H9 (cell line): Measurements from ENCODE around the gene FBLN2. TPM values are rescaled to one million over a fixed set of nuclear protein-coding genes. Genes with fewer than 3 reads are reported as not detected.

Experiments
- DNase-seq: peaks from one replicate; pipeline ENCODE4 v3.0.0-alpha.2; 2017
- H2AFZ ChIP-seq: one replicate; pipeline ENCODE4 v1.6.1; 2013; ENCODE audit warnings: mild to moderate bottlenecking, low read length, control low read depth, moderate library complexity
- H2AK5ac ChIP-seq: 2 replicates; pipeline ENCODE4 v1.6.1; 2013; ENCODE audit warnings: low read length, control low read depth, mixed read lengths; ENCODE audit not compliant: insufficient read length
- H2BK120ac ChIP-seq: one replicate; pipeline ENCODE4 v1.6.1; 2013; ENCODE audit warnings: low read depth, mild to moderate bottlenecking, low read length, control low read depth, inconsistent platforms; ENCODE audit not compliant: poor library complexity, severe bottlenecking
- H2BK12ac ChIP-seq: 2 replicates; pipeline ENCODE4 v1.6.1; 2013; ENCODE audit warnings: low read length, control low read depth, mixed read lengths, low read depth; ENCODE audit not compliant: insufficient read length
- H2BK15ac ChIP-seq: 2 replicates; pipeline ENCODE4 v1.6.1; 2013; ENCODE audit warnings: low read depth, low read length, control low read depth
- H2BK20ac ChIP-seq: one replicate; pipeline ENCODE4 v1.6.1; 2013; ENCODE audit warnings: low read depth, mild to moderate bottlenecking, low read length, control low read depth, inconsistent platforms; ENCODE audit not compliant: poor library complexity, severe bottlenecking
- H2BK5ac ChIP-seq: 2 replicates; pipeline ENCODE4 v1.6.1; 2013; ENCODE audit warnings: low read length, control low read depth, mixed read lengths; ENCODE audit not compliant: insufficient read length
- H3K14ac ChIP-seq: 2 replicates; pipeline ENCODE4 v1.6.1; 2013; ENCODE audit warnings: low read length, control low read depth; ENCODE audit not compliant: insufficient read depth
- H3K18ac ChIP-seq: 2 replicates; pipeline ENCODE4 v1.6.1; 2013; ENCODE audit warnings: low read depth, mild to moderate bottlenecking, mixed read lengths, low read length, control low read depth; ENCODE audit not compliant: insufficient read length
- H3K23ac ChIP-seq: 2 replicates; pipeline ENCODE4 v1.6.1; 2013; ENCODE audit warnings: low read length, control low read depth, mixed read lengths, low read depth; ENCODE audit not compliant: insufficient read length
- H3K23me2 ChIP-seq: 2 replicates; pipeline ENCODE4 v1.6.1; 2013; ENCODE audit warnings: low read depth, mild to moderate bottlenecking, mixed read lengths, low read length, control low read depth; ENCODE audit not compliant: insufficient read length, poor library complexity, severe bottlenecking
- H3K27ac ChIP-seq: 2 replicates; pipeline ENCODE4 v1.5.1; 2013; ENCODE audit warnings: low read length, control low read depth, mixed read lengths, low read depth; ENCODE audit not compliant: insufficient read length
- H3K27me3 ChIP-seq: 2 replicates; pipeline ENCODE4 v1.6.1; 2013; ENCODE audit warnings: low read length, control low read depth, inconsistent platforms; ENCODE audit not compliant: insufficient read depth
- H3K4ac ChIP-seq: 2 replicates; pipeline ENCODE4 v1.6.1; 2013; ENCODE audit warnings: low read depth, mild to moderate bottlenecking, control low read depth, inconsistent platforms, low read length, moderate library complexity
- H3K4me1 ChIP-seq: 2 replicates; pipeline ENCODE4 v1.6.1; 2013; ENCODE audit warnings: low read length, control low read depth, inconsistent platforms; ENCODE audit not compliant: insufficient read depth
- H3K4me2 ChIP-seq: 2 replicates; pipeline ENCODE4 v1.6.1; 2013; ENCODE audit warnings: low read length, control low read depth, mixed read lengths; ENCODE audit not compliant: insufficient read length, insufficient read depth
- H3K56ac ChIP-seq: 2 replicates; pipeline ENCODE4 v1.6.1; 2013; ENCODE audit warnings: low read depth, mild to moderate bottlenecking, mixed read lengths, low read length, control low read depth; ENCODE audit not compliant: insufficient read length
- H3K79me1 ChIP-seq: 2 replicates; pipeline ENCODE4 v1.6.1; 2013; ENCODE audit warnings: low read depth, mild to moderate bottlenecking, moderate library complexity, low read length, control low read depth, inconsistent platforms; ENCODE audit not compliant: insufficient read depth, poor library complexity, severe bottlenecking
- H3K79me2 ChIP-seq: 2 replicates; pipeline ENCODE4 v1.6.1; 2013; ENCODE audit warnings: low read length, control low read depth, inconsistent platforms; ENCODE audit not compliant: insufficient read depth
- H3K9ac ChIP-seq: 2 replicates; pipeline ENCODE4 v1.6.1; 2013; ENCODE audit warnings: low read length, control low read depth, mixed read lengths; ENCODE audit not compliant: insufficient read length; ENCODE audit errors: extremely low read depth
- H3K9me3 ChIP-seq: one replicate; pipeline ENCODE4 v1.6.1; 2013; ENCODE audit warnings: low read depth, low read length, inconsistent platforms; ENCODE audit not compliant: control insufficient read depth
- H3T11ph ChIP-seq: one replicate; pipeline ENCODE4 v1.6.1; 2013; ENCODE audit warnings: mild to moderate bottlenecking, low read length, control low read depth, inconsistent platforms
- H4K20me1 ChIP-seq: one replicate; pipeline ENCODE4 v1.6.1; 2013; ENCODE audit not compliant: control insufficient read depth, insufficient read length, insufficient read depth
- H4K5ac ChIP-seq: 2 replicates; pipeline ENCODE4 v1.6.1; 2013; ENCODE audit warnings: low read depth, mild to moderate bottlenecking, mixed read lengths, low read length, control low read depth; ENCODE audit not compliant: insufficient read length
- H4K8ac ChIP-seq: replicated peaks from 2 replicates; pipeline ENCODE4 v1.6.1; 2013; ENCODE audit warnings: low read length, control low read depth, mixed read lengths, low read depth; ENCODE audit not compliant: insufficient read length
- H4K91ac ChIP-seq: 2 replicates; pipeline ENCODE4 v1.6.1; 2013; ENCODE audit warnings: low read depth, mild to moderate bottlenecking, moderate library complexity, mixed read lengths, low read length, control low read depth; ENCODE audit not compliant: insufficient read length
- H3K27ac Mint-ChIP-seq, 3 experiments: 2 replicates in 2 of 3; 3 replicates in 1 of 3; pipeline ENCODE4 v1.8.0; 2020 to 2021; ENCODE audit warnings: mixed read lengths in 3 of 3, mild to moderate bottlenecking in 1 of 3, moderate library complexity in 1 of 3
- H3K27me3 Mint-ChIP-seq: 2 replicates; pipeline ENCODE4 v1.8.0; 2021; ENCODE audit warnings: low read depth, mild to moderate bottlenecking, moderate library complexity, mixed read lengths
- H3K36me3 Mint-ChIP-seq, 3 experiments: 2 replicates in 2 of 3; 3 replicates in 1 of 3; pipeline ENCODE4 v1.8.0; 2020 to 2021; ENCODE audit warnings: low read depth in 3 of 3, mixed read lengths in 3 of 3; ENCODE audit not compliant: insufficient read depth in 1 of 3
- H3K4me1 Mint-ChIP-seq, 2 experiments: 2 replicates each; pipeline ENCODE4 v1.8.0; 2020; ENCODE audit warnings: mixed read lengths in 2 of 2
- H3K4me3 Mint-ChIP-seq, 2 experiments: 2 replicates in 1 of 2; 3 replicates in 1 of 2; pipeline ENCODE4 v1.8.0; 2020 to 2021; ENCODE audit warnings: mild to moderate bottlenecking in 2 of 2, mixed read lengths in 2 of 2, moderate library complexity in 1 of 2
- H3K9me3 Mint-ChIP-seq, 2 experiments: 2 replicates in 1 of 2; 3 replicates in 1 of 2; pipeline ENCODE4 v1.8.0; 2020; ENCODE audit warnings: mild to moderate bottlenecking in 2 of 2, mixed read lengths in 2 of 2, moderate library complexity in 1 of 2
- WGBS: extraction: QIAGEN DNeasy Blood & Tissue Kit; methylation state at CpG from one replicate; pipeline ENCODE4 v1.1.7; 2013; ENCODE audit warnings: missing lambda C conversion rate, low lambda C conversion rate, mixed read lengths; ENCODE audit not compliant: insufficient read length; ENCODE audit errors: extremely low coverage; 5-methylcytosine and 5-hydroxymethylcytosine counted together
- total RNA-seq: library from RNA; stranded (reverse); gene quantifications from 2 replicates; pipeline ENCODE4 v1.2.1, GENCODE V29; 2021
- TF ChIP-seq, protein P1 (sequence below): fragments of 200-600 bp; sonication (generic); conservative IDR thresholded peaks from 3 replicates; pipeline ENCODE4 v1.8.0; 2021; ENCODE audit warnings: antibody characterized with exemption, mild to moderate bottlenecking

FBLN2 gene
- total RNA-seq, 1 experiment from 2014 or later = 11.8 TPM

DNA sequence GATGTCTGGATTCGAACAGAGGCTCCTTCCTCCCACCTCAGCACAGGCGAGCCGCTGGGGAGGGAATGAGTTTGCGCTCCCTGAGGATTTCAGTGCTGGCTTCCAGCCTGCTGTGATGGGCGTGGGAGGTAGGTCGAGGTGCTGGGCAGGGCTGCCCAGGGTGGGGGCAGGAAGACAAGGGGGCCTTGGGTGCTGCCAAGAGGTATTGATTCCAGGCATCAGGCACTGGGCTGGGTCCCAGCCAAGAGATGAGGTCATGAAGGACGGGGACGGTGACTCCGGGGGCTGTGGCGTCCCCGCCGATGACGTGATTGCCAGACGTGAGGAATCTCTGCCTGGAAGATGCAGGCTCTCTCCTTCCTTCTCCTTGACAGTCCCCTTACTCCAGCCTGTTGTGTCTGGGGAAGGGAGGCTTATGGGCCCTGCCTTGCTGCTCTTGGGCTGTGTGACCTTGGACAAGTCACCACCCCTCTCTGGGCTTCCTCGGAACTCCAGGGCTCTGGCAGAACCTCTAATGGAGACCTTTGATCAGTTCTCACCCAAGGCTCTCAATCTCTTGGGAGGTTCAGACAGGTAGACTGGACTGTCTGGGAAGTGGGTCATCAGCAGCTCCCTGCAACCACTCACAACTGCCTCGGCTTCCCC, 116.8 kb downstream of the FBLN2 start:
- Mint-ChIP-seq H3K27ac (no peak overlapping the region), H3K27me3 (peaks cover 3% of the 10 kb centered on the region), H3K4me3 (no peak overlapping the region), H3K4me1 (peaks cover 19 to 20% of the 10 kb centered on the region in 2 experiments), H3K36me3 (peaks cover 0 to 1% (median 0%) of the 10 kb centered on the region in 3 experiments; a peak in 1 of 7 replicates), H3K9me3 (no peaks in the 10 kb centered on the region; a peak in 1 of 5 replicates)
- Histone ChIP-seq H3T11ph (no peak overlapping the region), H3K18ac (no peak overlapping the region), H3K79me2 (no peaks in the 10 kb centered on the region), H3K27me3 (no peaks in the 10 kb centered on the region), H2AK5ac (no peak overlapping the region), H4K91ac (no peak overlapping the region), H3K23me2 (no peaks in the 10 kb centered on the region), H2AFZ (no peak overlapping the region), H2BK20ac (no peak overlapping the region), H3K14ac (no peak overlapping the region; the same call in 1 of the 2 replicates), H2BK120ac (no peak overlapping the region), H3K9ac (no peak overlapping the region), H3K9me3 (no peaks in the 10 kb centered on the region), H3K4me1 (no peaks in the 10 kb centered on the region), H3K4me2 (no peak overlapping the region), H4K8ac (no peak overlapping the region), H4K20me1 (no peaks in the 10 kb centered on the region), H3K27ac (no peak overlapping the region), H3K56ac (no peak overlapping the region), H2BK5ac (no peak overlapping the region), H2BK15ac (no peak overlapping the region), H3K23ac (no peak overlapping the region), H4K5ac (no peak overlapping the region), H2BK12ac (no peak overlapping the region), H3K4ac (no peak overlapping the region), H3K79me1 (no peaks in the 10 kb centered on the region)
- TF ChIP-seq, protein P1, sequence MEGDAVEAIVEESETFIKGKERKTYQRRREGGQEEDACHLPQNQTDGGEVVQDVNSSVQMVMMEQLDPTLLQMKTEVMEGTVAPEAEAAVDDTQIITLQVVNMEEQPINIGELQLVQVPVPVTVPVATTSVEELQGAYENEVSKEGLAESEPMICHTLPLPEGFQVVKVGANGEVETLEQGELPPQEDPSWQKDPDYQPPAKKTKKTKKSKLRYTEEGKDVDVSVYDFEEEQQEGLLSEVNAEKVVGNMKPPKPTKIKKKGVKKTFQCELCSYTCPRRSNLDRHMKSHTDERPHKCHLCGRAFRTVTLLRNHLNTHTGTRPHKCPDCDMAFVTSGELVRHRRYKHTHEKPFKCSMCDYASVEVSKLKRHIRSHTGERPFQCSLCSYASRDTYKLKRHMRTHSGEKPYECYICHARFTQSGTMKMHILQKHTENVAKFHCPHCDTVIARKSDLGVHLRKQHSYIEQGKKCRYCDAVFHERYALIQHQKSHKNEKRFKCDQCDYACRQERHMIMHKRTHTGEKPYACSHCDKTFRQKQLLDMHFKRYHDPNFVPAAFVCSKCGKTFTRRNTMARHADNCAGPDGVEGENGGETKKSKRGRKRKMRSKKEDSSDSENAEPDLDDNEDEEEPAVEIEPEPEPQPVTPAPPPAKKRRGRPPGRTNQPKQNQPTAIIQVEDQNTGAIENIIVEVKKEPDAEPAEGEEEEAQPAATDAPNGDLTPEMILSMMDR = no peak
- WGBS = no CpG with 5 or more reads among the region's 16 CpGs
- DNase-seq = no peak
